ENCODE data around the gene TMEM218.

The TMEM218 gene

GRCh38 chr11:125082611-125083311, 28.7 kb downstream of the TMEM218 start:
- Mint-ChIP-seq H3K36me3 (ENCODE audit: low read depth) (no peaks in the 10 kb centered on the region), H3K4me1 (no peaks in the 10 kb centered on the region), H3K9me3 (no peaks in the 10 kb centered on the region), H3K4me3 (no peak overlapping the region), H3K27me3 (ENCODE audit: low read depth) (no peaks in the 10 kb centered on the region), H3K27ac (no peak overlapping the region)
- no peak for TF ChIP-seq CTCF (IDR thresholded peaks at IDR 0.05; ENCODE audit: unreplicated experiment in 3 of 3)

GRCh38 chr11:125082040-125082439, 29.4 kb downstream of the TMEM218 start:
- no peak for TF ChIP-seq CTCF (IDR thresholded peaks at IDR 0.05; ENCODE audit: unreplicated experiment in 3 of 3)
- no peaks in the 10 kb centered on the region for H3K27me3 Mint-ChIP-seq (ENCODE audit: low read depth)
- H3K27ac Mint-ChIP-seq = no peak overlapping the region
- no peaks in the 10 kb centered on the region for H3K9me3 Mint-ChIP-seq
- no peak overlapping the region for H3K4me3 Mint-ChIP-seq
- no peaks in the 10 kb centered on the region for H3K36me3 Mint-ChIP-seq (ENCODE audit: low read depth)
- H3K4me1 Mint-ChIP-seq = no peaks in the 10 kb centered on the region

- H3K27ac Mint-ChIP-seq = no peak overlapping the region
- no peak for TF ChIP-seq CTCF (IDR thresholded peaks at IDR 0.05; ENCODE audit: unreplicated experiment in 3 of 3)
- H3K4me3 Mint-ChIP-seq = no peak overlapping the region
- no peaks in the 10 kb centered on the region for H3K36me3 Mint-ChIP-seq (ENCODE audit: low read depth)
- H3K4me1 Mint-ChIP-seq = no peaks in the 10 kb centered on the region
- no peaks in the 10 kb centered on the region for H3K9me3 Mint-ChIP-seq
- H3K27me3 Mint-ChIP-seq (ENCODE audit: low read depth) = no peaks in the 10 kb centered on the region
Measured at GRCh38 chr11:125081098-125081798, 30.2 kb downstream of the TMEM218 start.

- TF ChIP-seq CTCF (IDR thresholded peaks at IDR 0.05; ENCODE audit: unreplicated experiment in 3 of 3) = no peak
- Mint-ChIP-seq H3K27ac (no peak overlapping the region), H3K4me1 (no peaks in the 10 kb centered on the region), H3K4me3 (no peak overlapping the region), H3K9me3 (no peaks in the 10 kb centered on the region), H3K36me3 (ENCODE audit: low read depth) (no peaks in the 10 kb centered on the region), H3K27me3 (ENCODE audit: low read depth) (no peaks in the 10 kb centered on the region)
Measured at GRCh38 chr11:125080531-125080911, 30.9 kb downstream of the TMEM218 start.

- H3K4me3 Mint-ChIP-seq = no peak overlapping the region
- H3K27ac Mint-ChIP-seq = no peak overlapping the region
- H3K36me3 Mint-ChIP-seq (ENCODE audit: low read depth) = no peaks in the 10 kb centered on the region
- H3K27me3 Mint-ChIP-seq (ENCODE audit: low read depth) = no peaks in the 10 kb centered on the region
- H3K4me1 Mint-ChIP-seq = no peaks in the 10 kb centered on the region
- no peaks in the 10 kb centered on the region for H3K9me3 Mint-ChIP-seq
- TF ChIP-seq CTCF (IDR thresholded peaks at IDR 0.05; ENCODE audit: unreplicated experiment in 3 of 3) = no peak
Measured at GRCh38 chr11:125079878-125080530, 31.4 kb downstream of the TMEM218 start.
